DOHH2 (cell line): Measurements from ENCODE around the gene DCUN1D5.

Experiments used
- H3F3A ChIP-seq: fragments of 200-600 bp; sonication (generic), shearing (Covaris generic); 2 replicates; pipeline ENCODE4 v1.6.0; 2016; ENCODE audit warnings: antibody characterized with exemption, mild to moderate bottlenecking; ENCODE audit not compliant: control insufficient read depth, insufficient read depth
- H3K27ac ChIP-seq: fragments of 200-600 bp; sonication (generic); 2 replicates; pipeline ENCODE4 v1.5.1; 2014; ENCODE audit warnings: low read depth, mild to moderate bottlenecking, low read length, moderate library complexity
- H3K27me3 ChIP-seq: fragments of 200-600 bp; sonication (generic); 2 replicates; pipeline ENCODE4 v1.6.1; 2014; ENCODE audit warnings: mild to moderate bottlenecking, low read length, mixed read lengths; ENCODE audit not compliant: control insufficient read depth
- H3K36me3 ChIP-seq: fragments of 200-600 bp; sonication (generic); 2 replicates; pipeline ENCODE4 v1.6.1; 2014; ENCODE audit warnings: mild to moderate bottlenecking, low read length, moderate library complexity, mixed read lengths; ENCODE audit not compliant: control insufficient read depth
- H3K4me1 ChIP-seq: fragments of 200-600 bp; sonication (generic); 2 replicates; pipeline ENCODE4 v1.6.1; 2014; ENCODE audit warnings: mild to moderate bottlenecking, low read length, mixed read lengths; ENCODE audit not compliant: control insufficient read depth
- H3K4me2 ChIP-seq: fragments of 200-600 bp; sonication (generic); 2 replicates; pipeline ENCODE4 v1.6.0; 2014; ENCODE audit warnings: mild to moderate bottlenecking, low read length, moderate library complexity
- H3K4me3 ChIP-seq: fragments of 200-600 bp; sonication (generic); 2 replicates; pipeline ENCODE4 v1.5.1; 2014; ENCODE audit warnings: mild to moderate bottlenecking, low read length, mixed read lengths
- H3K79me2 ChIP-seq: fragments of 200-600 bp; sonication (generic); 2 replicates; pipeline ENCODE4 v1.6.1; 2014; ENCODE audit warnings: mild to moderate bottlenecking, low read length, mixed read lengths; ENCODE audit not compliant: control insufficient read depth
- H3K9me2 ChIP-seq: fragments of 200-600 bp; sonication (generic); replicated peaks from 2 replicates; pipeline ENCODE4 v1.6.1; 2014; ENCODE audit warnings: mild to moderate bottlenecking, low read length, mixed read lengths; ENCODE audit not compliant: control insufficient read depth
- H3K9me3 ChIP-seq: fragments of 200-600 bp; sonication (generic); 2 replicates; pipeline ENCODE4 v1.6.1; 2014; ENCODE audit warnings: antibody characterized with exemption, low read length, mixed read lengths; ENCODE audit not compliant: control insufficient read depth, insufficient read depth
- H4K20me1 ChIP-seq: fragments of 200-600 bp; sonication (generic); 2 replicates; pipeline ENCODE4 v1.6.0; 2014; ENCODE audit warnings: low read depth, mild to moderate bottlenecking, antibody characterized with exemption, low read length, moderate library complexity; ENCODE audit not compliant: control insufficient read depth, insufficient read depth
- CTCF ChIP-seq: fragments of 200-600 bp; sonication (generic); IDR thresholded peaks from one replicate; pipeline ENCODE4 v1.5.1; 2014; ENCODE audit warnings: antibody characterized with exemption, mild to moderate bottlenecking, low read depth, low read length; ENCODE audit not compliant: poor library complexity, severe bottlenecking
- EZH2phosphoT487 ChIP-seq: fragments of 200-600 bp; sonication (generic); IDR thresholded peaks from 2 replicates; pipeline ENCODE4 v1.6.1; 2017; ENCODE audit warnings: borderline replicate concordance, mild to moderate bottlenecking, antibody characterized with exemption, low read length, moderate library complexity, mixed read lengths

The DCUN1D5 gene

GRCh38 chr11:103076361-103076760, 15.6 kb downstream of the DCUN1D5 start:
- no peak overlapping the region for H3K4me2 ChIP-seq
- TF ChIP-seq CTCF, result no peak
- no peak for TF ChIP-seq EZH2phosphoT487
- peaks cover 81% of the 10 kb centered on the region for H3K36me3 ChIP-seq

GRCh38 chr11:103071008-103071407, 21.0 kb downstream of the DCUN1D5 start:
- Histone ChIP-seq H3K9me3 (no peaks in the 10 kb centered on the region), H3K4me3 (peak overlapping the region; percentile 57), H3K4me1 (peaks cover 30% of the 10 kb centered on the region), H3K27me3 (no peaks in the 10 kb centered on the region), H4K20me1 (peaks cover 9% of the 10 kb centered on the region), H3K9me2 (no peaks in the 10 kb centered on the region), H3K4me2 (peak overlapping the region; percentile 67), H3K27ac (peak overlapping the region; percentile 44), H3F3A (peaks cover 9% of the 10 kb centered on the region), H3K79me2 (peaks cover 78% of the 10 kb centered on the region), H3K36me3 (peaks cover 80% of the 10 kb centered on the region)
- TF ChIP-seq CTCF (no peak), EZH2phosphoT487 (no peak)

More at GRCh38 chr11:103076361-103076760, 15.6 kb downstream of the DCUN1D5 start:
- no peaks in the 10 kb centered on the region for H3K9me3 ChIP-seq
- H4K20me1 ChIP-seq, result no peaks in the 10 kb centered on the region
- H3K27ac ChIP-seq, result no peak overlapping the region
- no peaks in the 10 kb centered on the region for H3K9me2 ChIP-seq
- H3K4me3 ChIP-seq, result no peak overlapping the region
- peaks cover 55% of the 10 kb centered on the region for H3K79me2 ChIP-seq
- H3K4me1 ChIP-seq, result peaks cover 3% of the 10 kb centered on the region; the same call in 1 of the 2 replicates
- no peaks in the 10 kb centered on the region; the same call in 1 of the 2 replicates for H3F3A ChIP-seq
- no peaks in the 10 kb centered on the region for H3K27me3 ChIP-seq

- Histone ChIP-seq H4K20me1 (peaks cover 9% of the 10 kb centered on the region), H3K79me2 (peaks cover 77% of the 10 kb centered on the region), H3K36me3 (peaks cover 80% of the 10 kb centered on the region), H3K4me3 (peak overlapping the region; percentile 57), H3F3A (peaks cover 9% of the 10 kb centered on the region), H3K27me3 (no peaks in the 10 kb centered on the region), H3K4me1 (peaks cover 37% of the 10 kb centered on the region), H3K9me3 (no peaks in the 10 kb centered on the region), H3K9me2 (no peaks in the 10 kb centered on the region), H3K27ac (peak overlapping the region; percentile 44), H3K4me2 (peak overlapping the region; percentile 67)
- no peak for TF ChIP-seq CTCF
- no peak for TF ChIP-seq EZH2phosphoT487
These were observed 21.8 kb downstream of the DCUN1D5 start for GRCh38 chr11:103070142-103070541.
